HCT116 (cell line): ENCODE measurements around the gene RNF121. TPM values are rescaled to one million over a fixed set of nuclear protein-coding genes. Genes with fewer than 3 reads are reported as not detected.

Experiments
- ATAC-seq: fragments of 200-7000 bp; cut with Tn5 transposase; 2 replicates; pipeline ENCODE4 v1.9.1; 2020; ENCODE audit warnings: mild to moderate bottlenecking, moderate library complexity
- BruUV-seq: library from RNA; stranded (reverse); fragments of 400-500 nt; replicated peaks from 2 replicates; lab custom pipeline; 2021; lab: Mats Ljungman, UMichigan
- CTCF ChIA-PET: fragments of 300-600 bp; sonication (Branson Sonifier 250); formaldehyde crosslinking; loops from one replicate; lab custom pipeline; 2021; ENCODE audit warnings: antibody characterized with exemption; lab: Charles Lee
- POLR2A ChIA-PET: fragments of 300-600, 350-600 bp; sonication (Branson Sonifier 250); formaldehyde crosslinking; loops from one replicate; lab custom pipeline; 2021; ENCODE audit warnings: antibody characterized with exemption; lab: Charles Lee
- RAD21 ChIA-PET, 2 experiments: fragments of 300-600 bp; sonication (Branson Sonifier 250); formaldehyde crosslinking; loops; one replicate each; lab custom pipeline; 2023; ENCODE audit warnings: low total read pairs in 2 of 2; ENCODE audit not compliant: uncharacterized antibody in 2 of 2, unreplicated experiment in 2 of 2, low non-redundant PET in 1 of 2; lab: Charles Lee
- DNase-seq: peaks from one replicate; pipeline ENCODE4 v3.0.0-alpha.2; 2010; ENCODE audit warnings: low read depth, low spot score
- H2AFZ ChIP-seq: fragments of 200-600 bp; shearing (Covaris generic), sonication (generic); 2 replicates; pipeline ENCODE4 v1.6.1; 2017; ENCODE audit warnings: low read depth, mixed run types, mixed read lengths, antibody characterized with exemption, low read length; ENCODE audit not compliant: poor library complexity, severe bottlenecking
- H3K27ac ChIP-seq: 2 replicates; pipeline ENCODE4 v1.5.1; 2012; ENCODE audit warnings: low read depth, low read length
- H3K27me3 ChIP-seq: fragments of 200-600 bp; sonication (generic); 2 replicates; pipeline ENCODE4 v1.6.1; 2016; ENCODE audit warnings: mixed run types, low read length, mixed read lengths; ENCODE audit not compliant: insufficient read depth
- H3K36me3 ChIP-seq, 2 experiments: fragments of 200-500 bp in 1 of 2; fragments of 200-600 bp in 1 of 2; sonication (Bioruptor generic) in 1 of 2; sonication (generic) in 1 of 2; 2 replicates each; pipeline versions ENCODE4 v1.5.1 to v1.6.1; 2014 to 2016; ENCODE audit warnings: low read length in 2 of 2, inconsistent platforms in 1 of 2, mixed read lengths in 1 of 2, mixed run types in 1 of 2; ENCODE audit not compliant: insufficient read depth in 2 of 2, control insufficient read depth in 1 of 2
- H3K4me1 ChIP-seq, 2 experiments: fragments of 200-600 bp in 1 of 2; sonication (generic) in 1 of 2; 2 replicates each; pipeline versions ENCODE4 v1.5.1 to v1.6.1; 2012 to 2017; ENCODE audit warnings: low read length in 2 of 2, inconsistent platforms in 1 of 2, mild to moderate bottlenecking in 1 of 2, mixed read lengths in 1 of 2, mixed run types in 1 of 2, moderate library complexity in 1 of 2; ENCODE audit not compliant: insufficient read depth in 2 of 2, control insufficient read depth in 1 of 2
- H3K4me2 ChIP-seq: fragments of 200-600 bp; sonication (generic); 2 replicates; pipeline ENCODE4 v1.6.1; 2017; ENCODE audit warnings: mixed run types, low read length, mixed read lengths
- H3K4me3 ChIP-seq, 2 experiments: fragments of 200-600 bp in 1 of 2; sonication (generic) in 1 of 2; replicated peaks in 1 of 2; 2 replicates each; pipeline ENCODE4 v1.5.1; 2011 to 2016; ENCODE audit warnings: low read length in 2 of 2, control low read depth in 1 of 2, low read depth in 1 of 2, mild to moderate bottlenecking in 1 of 2, mixed read lengths in 1 of 2, mixed run types in 1 of 2
- H3K79me2 ChIP-seq: fragments of 200-600 bp; sonication (generic); 2 replicates; pipeline ENCODE4 v1.6.1; 2017; ENCODE audit warnings: mild to moderate bottlenecking, mixed run types, low read length, moderate library complexity, mixed read lengths; ENCODE audit not compliant: insufficient read depth
- H3K9ac ChIP-seq: fragments of 200-600 bp; sonication (generic); 2 replicates; pipeline ENCODE4 v1.6.1; 2016; ENCODE audit warnings: low read length, mixed read lengths
- H3K9me2 ChIP-seq: fragments of 200-600 bp; sonication (generic), shearing (Covaris generic); 2 replicates; pipeline ENCODE4 v1.6.1; 2017; ENCODE audit warnings: mixed run types, mild to moderate bottlenecking, moderate library complexity; ENCODE audit not compliant: insufficient read depth
- H3K9me3 ChIP-seq, 2 experiments: fragments of 200-500 bp in 1 of 2; fragments of 200-600 bp in 1 of 2; sonication (Bioruptor generic) in 1 of 2; sonication (generic) in 1 of 2; 2 replicates each; pipeline ENCODE4 v1.6.1; 2014 to 2017; ENCODE audit warnings: low read length in 2 of 2, mixed read lengths in 2 of 2, inconsistent platforms in 1 of 2, low read depth in 1 of 2, mild to moderate bottlenecking in 1 of 2, mixed run types in 1 of 2, moderate library complexity in 1 of 2; ENCODE audit not compliant: control insufficient read depth in 1 of 2, insufficient read depth in 1 of 2
- H4K20me1 ChIP-seq: fragments of 200-600 bp; sonication (generic), shearing (Covaris generic); 2 replicates; pipeline ENCODE4 v1.6.1; 2017; ENCODE audit warnings: mixed run types, mild to moderate bottlenecking, moderate library complexity; ENCODE audit not compliant: insufficient read depth
- CBX3 ChIP-seq: IDR thresholded peaks from 2 replicates; pipeline ENCODE4 v1.6.1; 2012; ENCODE audit warnings: low read depth
- CTCF ChIP-seq, 3 experiments: fragments of 200-600 bp in 1 of 3; sonication (generic) in 1 of 3; IDR thresholded peaks in 2 of 3; conservative IDR thresholded peaks in 1 of 3; 2 replicates each; pipeline ENCODE4 v1.5.1; 2012 to 2017; ENCODE audit warnings: low read depth in 2 of 3, low read length in 2 of 3, antibody characterized with exemption in 1 of 3, borderline replicate concordance in 1 of 3, control low read depth in 1 of 3, mild to moderate bottlenecking in 1 of 3, mixed read lengths in 1 of 3, mixed run types in 1 of 3, moderate library complexity in 1 of 3; ENCODE audit not compliant: insufficient read depth in 1 of 3
- EGR1 ChIP-seq: IDR thresholded peaks from 2 replicates; pipeline ENCODE4 v1.6.1; 2012; ENCODE audit warnings: low read depth
- ELF1 ChIP-seq: IDR thresholded peaks from 2 replicates; pipeline ENCODE4 v1.6.1; 2012; ENCODE audit warnings: low read depth, borderline replicate concordance
- EZH2 ChIP-seq: fragments of 200-600 bp; sonication (generic); IDR thresholded peaks from 2 replicates; pipeline ENCODE4 v1.6.1; 2017; ENCODE audit warnings: antibody characterized with exemption, mixed run types
- EZH2phosphoT487 ChIP-seq: fragments of 200-600 bp; IDR thresholded peaks from 2 replicates; pipeline ENCODE4 v1.6.1; 2018; ENCODE audit warnings: antibody characterized with exemption, borderline replicate concordance
- FOSL1 ChIP-seq: IDR thresholded peaks from 2 replicates; pipeline ENCODE4 v1.6.1; 2012; ENCODE audit warnings: low read depth
- JUND ChIP-seq: IDR thresholded peaks from 2 replicates; pipeline ENCODE4 v1.6.1; 2012
- REST ChIP-seq: IDR thresholded peaks from 2 replicates; pipeline ENCODE4 v1.6.1; 2012; ENCODE audit warnings: low read depth
- SIN3A ChIP-seq: IDR thresholded peaks from 2 replicates; pipeline ENCODE4 v1.6.1; 2012; ENCODE audit warnings: low read depth
- SP1 ChIP-seq: IDR thresholded peaks from 2 replicates; pipeline ENCODE4 v1.6.1; 2012; ENCODE audit warnings: low read depth
- TCF7L2 ChIP-seq: IDR thresholded peaks from 2 replicates; pipeline ENCODE4 v1.7.0; 2011; ENCODE audit warnings: borderline replicate concordance, inconsistent platforms; ENCODE audit not compliant: insufficient read depth, insufficient read length; ENCODE audit errors: extremely low read depth
- YY1 ChIP-seq: IDR thresholded peaks from 2 replicates; pipeline ENCODE4 v1.6.1; 2011; ENCODE audit warnings: low read length, low read depth, moderate library complexity, mild to moderate bottlenecking; ENCODE audit not compliant: insufficient replicate concordance; ENCODE audit errors: extremely low read depth
- ZFX ChIP-seq: fragments of 450-650 bp; IDR thresholded peaks from 2 replicates; pipeline ENCODE4 v1.6.1; 2017
- intact Hi-C: fragments of 100-400 bp; cut with micrococcal nuclease; formaldehyde crosslinking; loops from 2 replicates; pipeline ENCODE4 v1.10.0; 2022
- total RNA-seq: library from RNA; stranded (reverse); gene quantifications from one replicate; pipeline ENCODE4 v1.2.1, GENCODE V29; 2021; ENCODE audit not compliant: unreplicated experiment
- TF ChIP-seq, protein P1 (sequence below): IDR thresholded peaks from 2 replicates; pipeline ENCODE4 v1.6.1; 2012
- TF ChIP-seq, protein P2 (sequence below): IDR thresholded peaks from 2 replicates; pipeline ENCODE4 v1.6.1; 2012

RNF121 gene
- total RNA-seq, 1 experiment from 2014 or later = 24.5 TPM

- RAD21 ChIA-PET = no interaction called here
- Histone ChIP-seq H3K9ac (no peak overlapping the region), H3K9me2 (no peaks in the 10 kb centered on the region), H3K9me3 (no peaks in the 10 kb centered on the region), H3K4me2 (no peak overlapping the region), H4K20me1 (no peaks in the 10 kb centered on the region), H3K27me3 (no peaks in the 10 kb centered on the region), H3K27ac (no peak overlapping the region), H3K36me3 (peaks cover 0 to 8% of the 10 kb centered on the region in 2 experiments; a peak in 1 of 4 replicates), H3K4me3 (no peak overlapping the region), H2AFZ (no peak overlapping the region), H3K4me1 (no peaks in the 10 kb centered on the region), H3K79me2 (no peaks in the 10 kb centered on the region; the same call in 1 of the 2 replicates)
- no TSS peak for BruUV-seq
- CTCF ChIA-PET = no interaction called here
- DNase-seq (no peak), ATAC-seq (no peak)
- POLR2A ChIA-PET = no interaction called here
- TF ChIP-seq, protein P1, sequence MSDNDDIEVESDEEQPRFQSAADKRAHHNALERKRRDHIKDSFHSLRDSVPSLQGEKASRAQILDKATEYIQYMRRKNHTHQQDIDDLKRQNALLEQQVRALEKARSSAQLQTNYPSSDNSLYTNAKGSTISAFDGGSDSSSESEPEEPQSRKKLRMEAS = no peak
- TF ChIP-seq EZH2 (no peak), YY1 (no peak), TCF7L2 (no peak), CBX3 (no peak), SIN3A (no peak), EZH2phosphoT487 (no peak), EGR1 (no peak), CTCF (IDR thresholded peaks at IDR 0.05 in 2 of 3, conservative IDR thresholded peaks at IDR 0.05 in 1 of 3; ENCODE audit: borderline replicate concordance in 1 of 3, insufficient read depth in 1 of 3, low read depth in 2 of 3, low read length in 2 of 3) (no peak), JUND (no peak), ZFX (no peak), REST (no peak), SP1 (no peak), ELF1 (no peak), FOSL1 (no peak)
- TF ChIP-seq, protein P2, sequence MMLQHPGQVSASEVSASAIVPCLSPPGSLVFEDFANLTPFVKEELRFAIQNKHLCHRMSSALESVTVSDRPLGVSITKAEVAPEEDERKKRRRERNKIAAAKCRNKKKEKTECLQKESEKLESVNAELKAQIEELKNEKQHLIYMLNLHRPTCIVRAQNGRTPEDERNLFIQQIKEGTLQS = no peak
- intact Hi-C loops = no loop called here
Measured at GRCh38 chr11:71991494-71991893, 62.6 kb downstream of the RNF121 start.
